BLaER1 (cell line): ENCODE results near the gene SNX11.

Experiments used
- H3K27ac ChIP-seq: shearing (Covaris generic); formaldehyde crosslinking; 2 replicates; pipeline ENCODE4 v1.8.1; 2022
- H3K27me3 ChIP-seq: shearing (Covaris generic); formaldehyde crosslinking; 2 replicates; pipeline ENCODE4 v1.8.1; 2022
- H3K36me3 ChIP-seq: shearing (Covaris generic); formaldehyde crosslinking; 2 replicates; pipeline ENCODE4 v1.8.1; 2022
- H3K4me1 ChIP-seq: shearing (Covaris generic); formaldehyde crosslinking; 2 replicates; pipeline ENCODE4 v1.8.1; 2022
- H3K4me2 ChIP-seq: shearing (Covaris generic); formaldehyde crosslinking; 2 replicates; pipeline ENCODE4 v1.8.1; 2022
- H3K4me3 ChIP-seq: shearing (Covaris generic); formaldehyde crosslinking; 2 replicates; pipeline ENCODE4 v1.8.1; 2022
- H3K9ac ChIP-seq: shearing (Covaris generic); formaldehyde crosslinking; 2 replicates; pipeline ENCODE4 v1.8.1; 2022
- H3K9me3 ChIP-seq: shearing (Covaris generic); formaldehyde crosslinking; 2 replicates; pipeline ENCODE4 v1.8.1; 2022
- H4K20me1 ChIP-seq: shearing (Covaris generic); formaldehyde crosslinking; 2 replicates; pipeline ENCODE4 v1.8.1; 2022
- Cebpa-rat ChIP-seq: shearing (Covaris generic); IDR thresholded peaks from 2 replicates; pipeline ENCODE4 v1.8.1; 2022

SNX11 gene

GRCh38 chr17:48148029-48148770 is 40.6 kb downstream of the SNX11 start:
- no peak overlapping the region for H3K4me2 ChIP-seq
- H3K4me3 ChIP-seq, result no peak overlapping the region
- no peaks in the 10 kb centered on the region; the same call in 1 of the 2 replicates for H4K20me1 ChIP-seq
- H3K27me3 ChIP-seq, result peaks cover 41% of the 10 kb centered on the region
- H3K36me3 ChIP-seq, result no peaks in the 10 kb centered on the region
- H3K9me3 ChIP-seq, result no peaks in the 10 kb centered on the region
- TF ChIP-seq Cebpa-rat, result no peak
- H3K9ac ChIP-seq, result no peak overlapping the region
- no peaks in the 10 kb centered on the region for H3K4me1 ChIP-seq
- no peak overlapping the region for H3K27ac ChIP-seq

DNA sequence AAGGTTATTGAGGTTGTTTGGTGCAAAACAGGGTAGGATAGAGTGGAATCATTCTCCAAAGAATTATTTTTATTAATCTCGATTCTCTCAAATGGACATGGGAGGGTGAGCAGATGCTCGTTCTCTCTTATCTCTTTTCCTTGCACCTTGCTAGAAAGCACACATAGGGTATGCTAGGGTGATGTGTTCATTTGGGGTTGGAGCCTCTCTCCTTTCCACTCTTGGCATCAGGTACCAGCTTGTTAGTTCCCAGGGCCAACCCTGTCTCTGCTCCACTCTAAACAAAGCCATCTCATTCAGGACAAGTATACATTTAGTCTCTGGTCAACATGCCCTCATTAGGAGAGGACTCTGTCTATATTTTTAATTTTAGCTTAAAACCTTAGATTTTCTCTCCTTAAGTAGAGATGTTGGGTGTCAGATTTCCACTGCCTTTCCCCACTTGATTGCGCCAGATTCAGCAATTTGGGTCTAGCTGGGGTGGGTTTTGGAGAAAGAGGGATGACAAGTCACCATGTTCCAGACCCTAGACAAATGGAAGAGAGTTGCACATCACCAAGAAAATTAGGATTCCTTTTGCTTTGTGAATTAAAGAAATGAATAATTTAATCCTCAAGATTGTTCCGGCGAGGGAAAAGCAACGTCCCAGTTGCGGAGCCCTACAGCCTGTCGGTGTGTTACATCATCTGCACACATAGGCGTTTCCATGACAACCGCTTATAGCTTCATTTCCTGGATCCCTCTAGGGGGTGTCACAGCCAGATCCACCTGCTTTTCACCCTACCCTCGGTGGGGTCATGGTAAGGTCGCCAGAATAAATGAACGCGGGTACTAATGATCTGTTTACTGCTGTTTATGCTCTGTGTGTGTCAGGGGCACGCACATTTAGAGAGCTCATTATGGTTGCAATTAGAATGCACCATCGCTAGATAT is 41.6 kb downstream of the SNX11 start:
- Histone ChIP-seq H4K20me1 (no peaks in the 10 kb centered on the region; the same call in 1 of the 2 replicates), H3K4me2 (no peak overlapping the region), H3K9me3 (no peaks in the 10 kb centered on the region), H3K4me3 (no peak overlapping the region), H3K9ac (no peak overlapping the region), H3K36me3 (no peaks in the 10 kb centered on the region), H3K27ac (no peak overlapping the region), H3K27me3 (peaks cover 41% of the 10 kb centered on the region), H3K4me1 (no peaks in the 10 kb centered on the region)
- no peak for TF ChIP-seq Cebpa-rat

DNA sequence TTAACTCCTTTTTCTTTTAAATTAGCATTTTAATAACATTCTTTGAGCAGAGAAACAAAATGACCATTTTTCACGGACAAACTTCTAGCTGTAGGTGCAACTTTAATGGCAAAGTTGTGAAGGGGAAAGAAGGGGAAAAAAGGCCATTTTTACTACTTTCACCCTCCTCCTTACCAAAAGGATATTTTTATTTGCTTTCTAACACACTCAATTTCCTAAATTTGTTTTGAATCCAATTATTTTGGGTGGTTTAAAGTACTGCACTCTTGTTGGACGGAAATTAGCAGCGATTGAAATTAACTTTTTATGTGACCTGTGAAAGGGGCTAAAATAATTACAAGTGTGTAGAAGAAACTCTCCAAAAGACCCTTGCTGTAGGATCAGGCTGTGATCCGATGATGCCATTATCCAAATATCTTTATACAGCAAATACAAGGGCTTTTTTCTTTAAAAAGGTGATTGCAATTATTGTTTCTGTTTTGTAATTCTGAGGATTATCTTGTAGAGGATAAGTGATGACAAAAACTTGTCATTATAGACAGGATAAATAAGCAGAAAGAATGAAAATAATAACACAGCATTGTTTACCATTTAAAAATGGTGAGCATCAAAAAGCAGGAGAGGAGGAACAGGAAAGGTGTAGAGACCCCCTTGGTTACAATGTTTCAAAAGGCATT is 42.4 kb downstream of the SNX11 start:
- Histone ChIP-seq H3K4me2 (no peak overlapping the region), H3K27ac (no peak overlapping the region), H3K9me3 (no peaks in the 10 kb centered on the region), H3K4me1 (no peaks in the 10 kb centered on the region), H3K36me3 (no peaks in the 10 kb centered on the region), H3K4me3 (no peak overlapping the region), H4K20me1 (no peaks in the 10 kb centered on the region; the same call in 1 of the 2 replicates), H3K9ac (no peak overlapping the region), H3K27me3 (peaks cover 41% of the 10 kb centered on the region)
- no peak for TF ChIP-seq Cebpa-rat

- H4K20me1 ChIP-seq, result no peaks in the 10 kb centered on the region; the same call in 1 of the 2 replicates
- no peak overlapping the region for H3K4me2 ChIP-seq
- no peak overlapping the region for H3K4me3 ChIP-seq
- H3K4me1 ChIP-seq, result no peaks in the 10 kb centered on the region
- H3K9me3 ChIP-seq, result no peaks in the 10 kb centered on the region
- H3K9ac ChIP-seq, result no peak overlapping the region
- no peak for TF ChIP-seq Cebpa-rat
- H3K27me3 ChIP-seq, result peaks cover 48% of the 10 kb centered on the region
- H3K36me3 ChIP-seq, result no peaks in the 10 kb centered on the region
- H3K27ac ChIP-seq, result no peak overlapping the region
Measured at GRCh38 chr17:48150597-48151001, 43.0 kb downstream of the SNX11 start.

- no peaks in the 10 kb centered on the region for H3K4me1 ChIP-seq
- no peak for TF ChIP-seq Cebpa-rat
- H3K36me3 ChIP-seq, result no peaks in the 10 kb centered on the region
- no peak overlapping the region for H3K4me2 ChIP-seq
- no peak overlapping the region for H3K4me3 ChIP-seq
- H3K9me3 ChIP-seq, result no peaks in the 10 kb centered on the region
- no peaks in the 10 kb centered on the region; the same call in 1 of the 2 replicates for H4K20me1 ChIP-seq
- peaks cover 54% of the 10 kb centered on the region for H3K27me3 ChIP-seq
- H3K9ac ChIP-seq, result no peak overlapping the region
- no peak overlapping the region for H3K27ac ChIP-seq
Measured at GRCh38 chr17:48151220-48151619, 43.7 kb downstream of the SNX11 start.

GRCh38 chr17:48152289-48152688 is 44.7 kb downstream of the SNX11 start:
- no peaks in the 10 kb centered on the region for H3K9me3 ChIP-seq
- no peaks in the 10 kb centered on the region for H3K36me3 ChIP-seq
- H3K4me2 ChIP-seq, result no peak overlapping the region
- peaks cover 62% of the 10 kb centered on the region for H3K27me3 ChIP-seq
- H4K20me1 ChIP-seq, result no peaks in the 10 kb centered on the region; the same call in 1 of the 2 replicates
- no peaks in the 10 kb centered on the region for H3K4me1 ChIP-seq
- H3K4me3 ChIP-seq, result no peak overlapping the region
- TF ChIP-seq Cebpa-rat, result no peak
- no peak overlapping the region for H3K27ac ChIP-seq
- no peak overlapping the region for H3K9ac ChIP-seq

- no peak overlapping the region for H3K9ac ChIP-seq
- no peak overlapping the region for H3K4me3 ChIP-seq
- H4K20me1 ChIP-seq, result no peaks in the 10 kb centered on the region; the same call in 1 of the 2 replicates
- H3K4me2 ChIP-seq, result no peak overlapping the region
- no peaks in the 10 kb centered on the region for H3K9me3 ChIP-seq
- no peak overlapping the region for H3K27ac ChIP-seq
- H3K27me3 ChIP-seq, result peaks cover 46% of the 10 kb centered on the region
- H3K36me3 ChIP-seq, result no peaks in the 10 kb centered on the region
- TF ChIP-seq Cebpa-rat, result no peak
- H3K4me1 ChIP-seq, result no peaks in the 10 kb centered on the region
Measured at GRCh38 chr17:48153691-48154358, 46.3 kb downstream of the SNX11 start.

- no peaks in the 10 kb centered on the region for H3K9me3 ChIP-seq
- H3K4me2 ChIP-seq, result no peak overlapping the region
- no peak for TF ChIP-seq Cebpa-rat
- H3K27me3 ChIP-seq, result peaks cover 26% of the 10 kb centered on the region
- H3K9ac ChIP-seq, result no peak overlapping the region
- H3K4me1 ChIP-seq, result no peaks in the 10 kb centered on the region
- H3K36me3 ChIP-seq, result no peaks in the 10 kb centered on the region
- H3K27ac ChIP-seq, result no peak overlapping the region
- no peak overlapping the region for H3K4me3 ChIP-seq
- H4K20me1 ChIP-seq, result no peaks in the 10 kb centered on the region
Measured at GRCh38 chr17:48155889-48156611, 48.5 kb downstream of the SNX11 start.

GRCh38 chr17:48159232-48159631 is 51.7 kb downstream of the SNX11 start:
- Histone ChIP-seq H3K9ac (no peak overlapping the region), H3K4me2 (no peak overlapping the region), H3K4me1 (peaks cover 15% of the 10 kb centered on the region), H3K4me3 (no peak overlapping the region), H4K20me1 (no peaks in the 10 kb centered on the region), H3K36me3 (no peaks in the 10 kb centered on the region), H3K27me3 (peaks cover 23% of the 10 kb centered on the region), H3K9me3 (no peaks in the 10 kb centered on the region), H3K27ac (no peak overlapping the region)
- TF ChIP-seq Cebpa-rat, result no peak
